SJCRH30 (cell line): Measurements from ENCODE around the gene VPS13D. TPM values are rescaled to one million over a fixed set of nuclear protein-coding genes. Genes with fewer than 3 reads are reported as not detected.

Source experiments
- DNase-seq, 2 experiments: peaks; one replicate each; pipeline ENCODE4 v3.0.0-alpha.2; 2015 to 2020
- H3K27ac ChIP-seq: fragments of 250-450 bp; sonication (Bioruptor Pico); 2 replicates; pipeline ENCODE4 v1.5.1; 2020; ENCODE audit warnings: mild to moderate bottlenecking, moderate library complexity
- H3K27me3 ChIP-seq: fragments of 250-450 bp; sonication (Bioruptor Pico); 2 replicates; pipeline ENCODE4 v1.5.1; 2020; ENCODE audit warnings: mild to moderate bottlenecking, moderate library complexity
- H3K36me3 ChIP-seq: fragments of 250-450 bp; sonication (Bioruptor Pico); 2 replicates; pipeline ENCODE4 v1.5.1; 2020; ENCODE audit warnings: mild to moderate bottlenecking, moderate library complexity
- H3K4me1 ChIP-seq: fragments of 250-450 bp; sonication (Bioruptor Pico); 2 replicates; pipeline ENCODE4 v1.5.1; 2020; ENCODE audit warnings: mild to moderate bottlenecking, moderate library complexity
- H3K4me3 ChIP-seq: fragments of 250-450 bp; sonication (Bioruptor Pico); 2 replicates; pipeline ENCODE4 v1.5.1; 2020; ENCODE audit warnings: mild to moderate bottlenecking, moderate library complexity
- H3K9me3 ChIP-seq: fragments of 250-450 bp; sonication (Bioruptor Pico); replicated peaks from 2 replicates; pipeline ENCODE4 v1.5.1; 2020; ENCODE audit warnings: mild to moderate bottlenecking, moderate library complexity
- total RNA-seq: library from RNA; depleted of rRNA; stranded (reverse); fragments of >200 nt; shearing (Covaris generic); gene quantifications from 2 replicates; pipeline ENCODE4 v1.2.3, GENCODE V29; 2014

VPS13D gene
- total RNA-seq, 1 experiment from 2014 or later = 33.1 TPM

GRCh38 chr1:12356004-12356890 lies 126.4 kb downstream of the VPS13D start:
- peak; percentile 18 to 70 for DNase-seq
- Histone ChIP-seq H3K36me3 (peaks cover 20% of the 10 kb centered on the region), H3K4me1 (peaks cover 21% of the 10 kb centered on the region), H3K27ac (peak overlapping the region; percentile 50), H3K9me3 (0 out of 2 replicates have a peak, but pooled peaks cover 4% of the 10 kb centered on the region), H3K4me3 (no peak overlapping the region), H3K27me3 (no peaks in the 10 kb centered on the region)

GRCh38 chr1:12358499-12358898 lies 128.7 kb downstream of the VPS13D start:
- Histone ChIP-seq H3K4me3 (no peak overlapping the region), H3K9me3 (0 out of 2 replicates have a peak, but pooled peaks cover 4% of the 10 kb centered on the region), H3K27ac (no peak overlapping the region), H3K36me3 (peaks cover 26% of the 10 kb centered on the region), H3K4me1 (peaks cover 21% of the 10 kb centered on the region), H3K27me3 (no peaks in the 10 kb centered on the region)
- no peak for DNase-seq

- Histone ChIP-seq H3K4me3 (no peak overlapping the region), H3K27me3 (no peaks in the 10 kb centered on the region), H3K36me3 (peaks cover 33% of the 10 kb centered on the region), H3K9me3 (0 out of 2 replicates have a peak, but pooled peaks cover 4% of the 10 kb centered on the region), H3K27ac (no peak overlapping the region), H3K4me1 (peaks cover 21% of the 10 kb centered on the region)
- no peak for DNase-seq
Measured at GRCh38 chr1:12359359-12360133, 129.7 kb downstream of the VPS13D start.

- no peak for DNase-seq
- H3K27me3 ChIP-seq = no peaks in the 10 kb centered on the region
- peaks cover 26% of the 10 kb centered on the region for H3K36me3 ChIP-seq
- H3K4me1 ChIP-seq = peaks cover 7% of the 10 kb centered on the region; the same call in 1 of the 2 replicates
- no peaks in the 10 kb centered on the region for H3K9me3 ChIP-seq
- no peak overlapping the region for H3K4me3 ChIP-seq
- H3K27ac ChIP-seq = no peak overlapping the region
Measured at GRCh38 chr1:12368646-12369045, 138.8 kb downstream of the VPS13D start.

GRCh38 chr1:12369258-12369657 lies 139.4 kb downstream of the VPS13D start:
- H3K27ac ChIP-seq = no peak overlapping the region

GRCh38 chr1:12370333-12370975 lies 140.6 kb downstream of the VPS13D start:
- DNase-seq = no peak
- no peaks in the 10 kb centered on the region for H3K9me3 ChIP-seq
- H3K27me3 ChIP-seq = no peaks in the 10 kb centered on the region
- H3K36me3 ChIP-seq = peaks cover 20% of the 10 kb centered on the region
- peaks cover 17% of the 10 kb centered on the region for H3K4me1 ChIP-seq
- no peak overlapping the region for H3K4me3 ChIP-seq
- H3K27ac ChIP-seq = no peak overlapping the region

More at GRCh38 chr1:12369258-12369657, 139.4 kb downstream of the VPS13D start:
- Histone ChIP-seq H3K4me1 (peaks cover 7% of the 10 kb centered on the region; the same call in 1 of the 2 replicates), H3K4me3 (no peak overlapping the region), H3K9me3 (no peaks in the 10 kb centered on the region), H3K36me3 (peaks cover 28% of the 10 kb centered on the region), H3K27me3 (no peaks in the 10 kb centered on the region)
- peak in 1 of 2 experiments; percentile 41 for DNase-seq

GRCh38 chr1:12371053-12371452 lies 141.2 kb downstream of the VPS13D start:
- Histone ChIP-seq H3K36me3 (peaks cover 24% of the 10 kb centered on the region), H3K9me3 (no peaks in the 10 kb centered on the region), H3K4me3 (no peak overlapping the region)

GRCh38 chr1:12372180-12372579 lies 142.3 kb downstream of the VPS13D start:
- no peaks in the 10 kb centered on the region for H3K27me3 ChIP-seq
- no peak overlapping the region for H3K27ac ChIP-seq
- no peak for DNase-seq
- no peak overlapping the region for H3K4me3 ChIP-seq
- peaks cover 23% of the 10 kb centered on the region for H3K4me1 ChIP-seq
- peaks cover 27% of the 10 kb centered on the region for H3K36me3 ChIP-seq
- H3K9me3 ChIP-seq = no peaks in the 10 kb centered on the region

More at GRCh38 chr1:12371053-12371452, 141.2 kb downstream of the VPS13D start:
- Histone ChIP-seq H3K27ac (no peak overlapping the region), H3K4me1 (peaks cover 21% of the 10 kb centered on the region), H3K27me3 (no peaks in the 10 kb centered on the region)
- no peak for DNase-seq

GRCh38 chr1:12372761-12373160 lies 142.9 kb downstream of the VPS13D start:
- peaks cover 25% of the 10 kb centered on the region for H3K36me3 ChIP-seq
- no peaks in the 10 kb centered on the region for H3K27me3 ChIP-seq
- no peak overlapping the region for H3K27ac ChIP-seq
- DNase-seq = no peak
- peaks cover 23% of the 10 kb centered on the region for H3K4me1 ChIP-seq
- no peaks in the 10 kb centered on the region for H3K9me3 ChIP-seq
- no peak overlapping the region for H3K4me3 ChIP-seq

GRCh38 chr1:12375133-12375829 lies 145.5 kb downstream of the VPS13D start:
- peaks cover 17% of the 10 kb centered on the region for H3K4me1 ChIP-seq
- no peaks in the 10 kb centered on the region for H3K27me3 ChIP-seq
- no peak overlapping the region for H3K4me3 ChIP-seq
- no peak overlapping the region; the same call in 1 of the 2 replicates for H3K27ac ChIP-seq
- peaks cover 29% of the 10 kb centered on the region for H3K36me3 ChIP-seq
- H3K9me3 ChIP-seq = no peaks in the 10 kb centered on the region
- peak; percentile 23 to 44 for DNase-seq

GRCh38 chr1:12376236-12377045 lies 146.6 kb downstream of the VPS13D start:
- Histone ChIP-seq H3K27me3 (no peaks in the 10 kb centered on the region), H3K27ac (no peak overlapping the region), H3K4me3 (no peak overlapping the region), H3K9me3 (no peaks in the 10 kb centered on the region), H3K36me3 (peaks cover 32% of the 10 kb centered on the region), H3K4me1 (peaks cover 17% of the 10 kb centered on the region)
- DNase-seq = no peak

- Histone ChIP-seq H3K27ac (no peak overlapping the region), H3K4me1 (peaks cover 5% of the 10 kb centered on the region; the same call in 1 of the 2 replicates), H3K36me3 (peaks cover 54% of the 10 kb centered on the region), H3K9me3 (no peaks in the 10 kb centered on the region; the same call in 1 of the 2 replicates), H3K27me3 (no peaks in the 10 kb centered on the region), H3K4me3 (no peak overlapping the region)
- DNase-seq = no peak
Measured at GRCh38 chr1:12380326-12381249, 150.8 kb downstream of the VPS13D start.
